ENCODE data around the gene PTPRCAP.

PTPRCAP gene

DNA sequence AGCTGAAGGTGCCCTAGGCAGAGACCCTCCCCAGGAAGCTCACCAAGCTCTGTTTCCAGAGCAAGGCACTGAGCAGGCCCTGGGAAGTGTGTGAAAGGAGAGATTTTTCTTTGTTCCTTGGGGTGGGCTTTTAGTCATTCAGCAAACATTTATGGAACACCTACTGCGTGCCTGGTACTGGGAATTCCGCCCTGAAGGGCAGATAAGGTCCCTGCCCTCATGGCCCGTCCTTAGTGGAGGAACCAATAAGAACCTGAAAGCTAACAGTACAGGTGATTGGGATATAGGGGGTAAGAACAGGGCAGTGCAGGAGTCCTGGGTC lies 27.7 kb upstream of the PTPRCAP start:
- no peak for DNase-seq

DNA sequence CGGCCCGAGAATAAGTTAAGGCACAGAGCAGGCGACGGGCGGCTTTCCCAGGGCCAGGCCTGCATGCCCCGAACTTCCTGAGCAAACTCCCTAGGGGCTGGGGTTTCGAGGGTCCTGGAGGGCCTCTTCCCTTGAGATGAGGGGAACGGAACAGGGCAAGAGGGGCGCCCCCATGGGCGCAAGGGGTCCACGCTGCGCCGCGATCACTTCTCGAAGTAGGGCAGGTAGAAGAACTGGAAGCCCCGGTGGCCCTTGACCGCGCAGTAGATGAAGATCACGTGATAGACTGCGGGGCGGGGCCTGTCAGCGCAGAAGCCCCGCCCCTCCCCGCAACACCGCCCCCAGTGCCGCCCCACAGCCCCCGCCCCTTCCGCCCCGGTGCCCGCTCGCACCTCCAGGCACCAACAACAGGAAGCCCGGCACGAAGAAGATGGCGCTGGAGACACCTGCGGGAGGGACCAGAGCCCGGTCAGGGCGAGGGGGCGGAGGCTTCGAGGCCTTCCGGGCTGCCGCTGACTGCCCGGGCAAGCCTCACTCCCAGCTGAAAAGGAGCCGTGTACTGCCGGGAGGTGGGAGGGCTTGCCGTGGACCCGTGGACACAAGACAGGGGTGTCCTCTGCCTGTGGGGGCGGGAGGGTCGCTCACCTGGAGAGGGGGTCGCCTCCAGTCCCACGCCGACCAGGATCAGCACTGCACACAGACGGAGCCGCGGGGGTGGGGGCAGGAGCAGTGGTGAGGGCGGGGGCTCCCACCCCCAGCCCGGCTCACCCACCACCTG lies 27.1 kb upstream of the PTPRCAP start:
- peak; percentile 80 to 94 (median 86) for DNase-seq

DNA sequence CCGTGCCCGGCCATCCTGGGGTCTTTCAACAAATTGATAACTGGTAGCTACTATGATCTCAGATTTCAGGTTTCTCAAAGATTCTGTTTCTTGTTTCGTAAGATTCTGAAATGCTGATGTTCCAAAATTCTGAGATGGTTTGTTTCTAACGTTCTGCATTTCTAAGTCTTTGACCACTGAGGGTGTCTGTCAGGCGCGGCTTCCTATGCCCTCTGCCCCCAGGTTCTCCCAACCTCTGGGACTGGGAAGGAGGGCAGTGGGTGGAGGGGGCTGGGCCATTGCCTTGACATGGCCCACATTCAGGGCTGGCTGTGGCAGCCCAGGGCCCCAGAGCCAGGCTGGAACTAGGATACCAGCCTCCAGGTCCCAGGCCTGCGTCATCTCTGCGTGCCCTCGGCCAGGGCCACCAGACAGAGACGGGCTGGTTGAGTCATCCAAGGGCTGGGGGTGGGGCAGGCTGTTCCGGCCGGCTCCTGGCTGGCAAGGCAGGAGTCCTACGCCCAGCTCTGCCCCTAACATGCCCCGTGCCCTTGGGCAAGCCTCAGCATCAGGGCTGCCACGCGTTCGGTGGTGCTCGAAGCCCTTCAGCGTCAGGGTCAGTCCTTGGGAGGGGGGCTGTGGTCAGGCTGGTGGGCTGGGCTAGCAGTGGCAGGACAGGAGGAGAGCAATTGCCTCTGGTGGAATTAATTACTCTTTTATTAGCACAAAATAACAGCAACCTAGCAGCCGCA lies 26.4 kb upstream of the PTPRCAP start:
- DNase-seq, result peak; percentile 90 to 95 (median 92)

DNA sequence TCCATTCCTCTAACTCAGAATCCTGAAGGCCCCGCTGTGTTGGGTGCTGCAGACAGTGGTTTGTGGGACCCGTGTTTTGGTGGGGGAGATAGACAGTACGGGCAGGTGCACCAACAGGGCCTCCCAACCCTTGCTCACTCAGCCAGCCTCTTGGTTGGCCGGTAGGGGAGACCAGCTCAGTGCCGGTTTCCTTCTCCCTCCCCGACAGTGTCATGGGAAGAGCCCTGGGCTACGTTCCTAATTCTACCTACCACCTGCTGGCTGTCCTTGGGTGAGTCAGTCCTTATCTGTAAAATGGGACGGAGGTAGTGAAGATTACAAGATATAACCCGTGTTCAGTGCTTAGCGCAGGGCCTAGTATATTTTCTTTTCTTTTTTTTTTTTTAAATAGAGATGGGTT lies 25.7 kb upstream of the PTPRCAP start:
- no peak for DNase-seq

DNA sequence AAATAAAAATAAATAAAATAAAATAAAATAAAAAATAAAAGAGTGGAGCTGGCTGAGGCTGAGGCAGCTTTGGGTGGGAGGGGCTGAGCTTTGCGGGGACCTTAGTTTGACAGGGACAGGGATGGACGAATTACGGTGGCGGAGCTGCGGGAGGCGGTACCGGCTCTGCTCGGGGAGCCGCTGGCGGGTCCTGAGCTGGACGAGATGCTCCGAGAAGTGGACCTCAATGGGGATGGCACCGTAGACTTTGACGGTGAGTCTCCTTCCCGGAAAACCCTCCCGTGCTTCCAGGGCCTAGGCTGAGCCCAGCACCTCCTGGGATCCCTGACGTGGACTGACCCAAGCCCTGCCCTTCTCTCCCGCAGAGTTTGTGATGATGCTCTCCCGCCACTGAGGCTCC lies 20.8 kb upstream of the PTPRCAP start:
- no peak for DNase-seq

DNA sequence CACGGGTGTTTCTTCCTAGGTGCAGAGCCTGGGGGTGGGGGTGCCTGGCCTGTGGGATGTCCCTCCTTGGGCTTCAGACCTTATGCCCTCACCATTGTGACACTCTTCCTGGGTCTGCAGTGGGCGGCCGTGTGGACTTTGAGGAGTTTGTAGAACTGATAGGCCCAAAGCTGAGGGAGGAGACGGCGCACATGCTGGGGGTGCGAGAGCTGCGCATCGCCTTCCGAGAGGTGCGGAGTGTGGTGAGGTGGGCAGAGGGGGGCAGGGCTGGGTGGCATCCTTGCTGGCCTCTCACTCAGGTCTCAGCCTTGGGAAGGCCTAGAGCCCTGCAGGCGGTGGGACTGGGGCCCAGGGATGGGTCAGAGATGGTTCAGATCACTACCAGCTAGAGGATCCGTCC lies 20.0 kb upstream of the PTPRCAP start:
- no peak for DNase-seq

DNA sequence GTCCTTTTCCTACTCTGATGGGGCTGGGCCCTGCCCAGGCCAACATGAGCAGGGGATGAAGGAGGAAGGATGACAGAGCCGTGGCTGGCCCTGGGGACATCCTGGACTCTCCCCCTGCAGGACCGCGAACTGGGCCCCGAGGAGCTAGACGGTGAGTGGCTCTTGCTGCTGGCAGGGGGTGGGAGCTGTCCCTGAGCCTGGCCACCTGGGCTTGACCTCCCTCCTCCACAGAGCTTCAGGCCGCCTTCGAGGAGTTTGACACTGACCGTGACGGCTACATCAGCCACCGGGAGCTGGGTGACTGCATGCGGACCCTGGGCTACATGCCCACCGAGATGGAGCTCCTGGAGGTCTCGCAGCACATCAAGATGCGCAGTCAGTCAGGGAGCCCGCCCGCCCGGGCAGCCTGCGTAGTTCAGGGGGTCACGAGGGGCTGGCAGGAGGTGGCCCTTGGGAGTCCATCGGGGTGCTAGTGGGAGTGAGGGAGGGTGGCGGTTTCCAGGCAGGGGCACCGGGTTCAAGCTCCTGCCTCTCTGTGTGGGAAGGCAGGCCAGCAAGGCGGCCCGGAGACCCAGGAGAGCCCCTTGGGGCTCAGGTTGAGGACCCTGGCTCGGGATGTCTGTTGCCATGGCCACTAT lies 18.7 kb upstream of the PTPRCAP start:
- DNase-seq, result no peak

DNA sequence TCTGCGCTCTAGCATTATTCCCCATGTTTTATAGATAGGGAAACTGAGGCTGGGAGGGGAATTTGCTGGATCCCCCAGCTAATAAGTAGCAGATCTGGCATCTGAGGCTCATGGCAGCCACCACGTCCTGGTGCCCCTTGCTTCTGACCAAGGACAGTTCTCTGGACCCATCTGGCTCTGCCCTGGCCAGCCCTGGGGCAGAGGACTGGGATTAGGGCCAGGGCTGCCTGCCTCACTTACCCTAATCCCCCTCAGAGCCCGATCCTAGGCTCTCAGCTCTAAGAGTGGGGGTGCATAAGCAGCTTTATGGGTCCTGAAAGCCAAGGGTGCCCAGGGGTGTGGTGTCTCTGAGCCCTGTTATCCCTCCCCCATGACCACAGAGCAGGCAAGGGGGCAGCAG lies 17.6 kb upstream of the PTPRCAP start, which contains the start of gene CABP4:
Gene CABP4 (plus strand): TSS at position 301 of the 400 bp plus-strand sequence. CDS start 70 bp downstream, at position 371.
- no peak for DNase-seq

DNA sequence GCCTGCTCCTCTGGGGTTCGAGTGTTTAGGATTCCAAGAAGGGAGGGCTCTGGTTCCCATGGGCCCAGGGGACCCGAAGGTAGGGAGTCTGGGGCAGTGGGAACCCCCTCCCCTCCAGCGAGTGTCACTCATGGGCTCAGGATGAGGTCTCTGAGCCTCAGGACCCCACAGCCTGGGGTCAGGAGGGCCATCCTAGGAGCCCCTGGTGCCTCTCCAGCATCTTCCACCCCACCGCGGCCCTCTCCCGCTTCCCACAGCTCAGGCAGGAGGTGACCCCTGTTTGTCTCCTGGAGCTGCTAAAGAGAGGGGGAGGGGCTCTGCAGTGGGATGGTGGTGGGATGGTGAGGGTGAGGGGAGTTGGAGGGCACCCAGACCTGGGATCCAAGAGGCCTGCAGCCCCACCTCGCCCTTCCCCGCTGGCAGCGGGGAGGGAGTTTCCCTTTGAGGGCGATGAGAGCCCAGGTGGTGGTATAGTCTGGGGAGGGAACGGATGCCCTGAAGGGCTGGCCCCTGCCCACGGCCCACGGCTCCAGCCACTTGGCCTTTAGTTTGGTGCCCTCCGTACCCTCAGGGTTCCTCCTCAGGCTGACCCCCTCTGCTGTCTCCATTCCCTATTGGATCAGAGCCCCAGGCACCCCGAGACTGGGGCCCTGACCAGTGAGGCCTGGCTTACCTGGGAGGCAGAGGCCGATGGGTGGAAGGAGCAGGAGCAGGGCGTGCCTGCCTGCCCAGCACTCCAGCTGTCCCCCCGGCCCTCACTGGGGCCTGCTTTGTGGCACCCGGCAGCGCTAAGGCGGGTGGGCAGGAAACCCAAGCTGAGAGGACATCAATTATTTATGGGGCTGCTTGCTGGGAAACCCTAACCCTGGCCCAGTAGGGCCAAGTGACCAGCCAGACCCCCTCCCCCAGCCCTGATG lies 16.6 kb upstream of the PTPRCAP start:
- no peak for DNase-seq

DNA sequence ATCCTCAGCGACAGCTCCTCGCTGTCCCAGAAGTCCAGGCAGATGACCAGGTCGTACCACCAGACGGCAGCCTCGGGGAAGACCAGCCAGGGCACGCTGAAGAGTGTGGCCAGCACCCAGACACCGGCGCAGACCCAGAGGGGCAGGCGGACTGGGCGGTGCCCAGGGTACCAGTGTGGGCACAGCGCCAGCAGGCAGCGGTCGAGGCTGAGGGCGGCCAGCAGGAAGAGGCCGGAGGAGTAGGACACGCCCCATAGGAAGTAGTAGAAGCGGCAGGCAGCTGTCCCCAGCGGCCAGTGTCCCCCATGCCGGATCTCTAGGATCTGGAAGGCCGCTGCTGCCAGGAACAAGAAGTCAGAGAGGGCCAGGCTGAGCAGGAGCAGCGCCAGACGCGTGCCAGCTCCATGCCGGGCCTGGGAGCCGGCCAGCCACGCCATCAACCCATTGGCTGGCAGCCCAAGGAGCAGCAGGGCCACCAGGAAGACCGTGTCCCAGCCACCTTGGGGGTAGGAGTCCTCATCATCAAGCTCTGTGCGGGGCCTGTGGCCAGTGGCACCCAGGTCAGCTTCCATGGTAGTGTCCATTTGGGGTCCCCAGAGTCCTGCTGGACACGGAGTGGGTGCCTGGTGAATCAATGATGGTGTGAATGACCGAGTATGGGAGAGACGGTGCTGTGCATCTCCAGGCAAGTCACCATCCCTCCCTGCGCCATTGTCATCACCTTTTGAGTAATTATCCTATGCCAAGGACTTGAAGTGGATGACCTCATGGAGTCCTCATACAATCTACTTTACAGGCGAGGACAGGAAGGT lies 14.9 kb upstream of the PTPRCAP start, which contains the start of gene GPR152:
Gene GPR152 (minus strand): TSS at position 589 of the 812 bp plus-strand sequence. CDS start 5 bp downstream, at position 584.
- DNase-seq, result no peak

DNA sequence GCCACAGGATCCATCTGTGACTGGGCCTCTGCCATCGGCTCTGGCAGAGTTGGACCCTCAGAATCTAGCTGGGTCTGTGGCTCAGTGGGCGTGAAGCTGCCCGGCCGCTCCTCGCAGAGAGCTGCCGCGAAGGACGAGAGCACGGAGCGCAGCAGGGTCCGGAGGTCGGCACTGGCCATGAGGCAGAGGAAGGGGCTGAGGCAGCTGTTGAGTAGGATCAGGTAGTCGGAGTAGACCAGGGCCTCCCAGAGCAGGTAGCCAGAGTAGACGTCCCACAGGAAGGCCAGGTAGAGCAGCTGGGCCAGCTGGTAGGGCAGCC lies 14.1 kb upstream of the PTPRCAP start:
- no peak for DNase-seq

DNA sequence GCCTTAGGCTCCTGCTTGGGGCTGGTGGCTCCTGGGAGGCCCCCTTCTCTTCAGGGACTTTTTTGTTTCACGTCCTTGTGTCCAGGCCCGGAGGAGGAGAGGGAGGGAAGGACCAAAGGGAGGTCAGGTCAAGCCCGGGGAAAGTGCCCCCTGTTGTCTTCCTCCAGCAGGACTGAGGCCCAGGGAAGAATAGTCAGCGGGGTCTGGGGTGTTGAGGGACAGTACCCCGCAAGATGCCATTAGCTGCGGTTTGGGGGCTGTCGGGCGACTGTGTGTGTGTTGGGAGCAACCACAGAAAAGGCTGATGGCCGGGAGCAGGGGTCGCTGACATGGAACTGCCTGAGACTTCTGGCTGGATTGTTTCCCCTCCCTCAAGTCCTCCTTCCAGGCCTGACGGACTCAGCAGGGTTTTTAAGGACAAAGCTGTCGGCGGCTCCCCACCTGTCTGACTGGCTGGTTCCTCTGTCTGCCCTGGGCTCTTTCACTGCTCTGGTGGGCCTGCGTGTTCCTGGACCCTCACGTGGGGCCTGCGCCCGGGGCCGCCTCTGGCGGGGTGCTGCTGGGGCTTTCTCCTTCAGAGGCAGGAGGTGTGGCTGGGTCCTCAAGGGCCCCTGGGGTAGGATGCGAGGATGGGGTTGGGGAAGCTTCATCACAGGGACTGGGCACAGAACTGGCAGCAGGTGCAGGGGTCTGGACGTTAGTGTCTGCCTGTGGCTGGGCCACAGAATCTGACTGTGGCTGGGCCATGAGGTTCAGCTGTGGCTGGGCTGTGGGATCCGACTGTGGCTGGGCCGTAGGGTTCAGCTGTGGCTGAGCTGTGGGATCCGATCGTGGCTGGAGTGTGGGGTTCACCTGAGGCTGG lies 13.5 kb upstream of the PTPRCAP start:
- DNase-seq, result no peak

DNA sequence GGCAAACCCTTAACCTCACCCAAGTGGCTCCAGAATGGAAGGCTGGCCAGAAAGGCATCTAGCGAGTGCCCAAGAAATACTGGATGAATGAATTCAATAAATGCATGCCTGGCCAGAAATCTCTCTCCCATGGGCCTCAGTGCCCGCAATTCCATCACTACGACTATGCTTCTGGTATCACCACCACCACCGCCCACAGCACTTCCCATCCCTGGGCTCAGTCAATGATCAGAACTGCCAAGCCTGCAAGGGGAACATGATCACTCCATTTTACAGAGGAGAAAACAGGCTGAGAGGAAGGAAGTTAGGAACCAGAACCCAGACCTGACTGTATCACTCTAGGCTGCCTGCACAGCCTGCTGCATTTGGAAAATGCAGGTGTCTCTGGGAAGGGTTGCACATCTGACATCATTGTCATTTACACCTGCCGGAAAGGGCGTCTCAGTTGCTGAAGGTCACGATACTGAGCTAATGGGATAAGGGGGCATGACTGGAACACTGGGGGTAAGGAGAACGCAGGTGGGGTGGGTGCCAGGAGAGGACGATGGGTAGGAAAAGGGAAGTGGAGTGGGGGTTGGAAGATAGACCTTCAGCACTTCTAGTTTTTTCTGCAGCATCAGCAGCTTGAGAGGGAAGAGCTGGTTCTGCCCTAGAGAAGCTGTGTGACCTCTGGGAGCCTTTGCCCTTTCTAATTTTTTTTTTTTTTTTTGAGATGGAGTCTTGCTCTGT lies 11.8 kb upstream of the PTPRCAP start:
- DNase-seq, result peak; percentile 64 to 69 (median 64)

DNA sequence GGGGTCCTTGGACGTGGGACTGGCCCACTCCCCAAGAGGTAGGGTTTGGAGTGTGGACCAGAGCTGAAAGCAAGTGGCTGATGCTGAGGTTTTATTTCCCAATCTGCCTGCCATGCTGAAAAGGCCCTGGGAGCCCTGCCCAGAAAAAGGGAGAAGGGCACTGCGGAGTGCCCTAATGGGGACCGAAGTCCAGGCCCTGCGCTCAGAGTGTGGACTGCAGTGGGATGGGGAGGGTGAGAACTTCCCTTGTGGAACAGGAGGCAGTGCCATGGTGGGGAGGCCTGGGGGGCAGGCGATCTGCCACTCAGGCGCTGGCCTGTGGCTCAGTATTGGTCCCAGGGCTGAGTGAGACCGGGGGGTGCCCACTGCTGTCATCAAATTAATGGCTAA lies 10.7 kb upstream of the PTPRCAP start:
- DNase-seq, result no peak

DNA sequence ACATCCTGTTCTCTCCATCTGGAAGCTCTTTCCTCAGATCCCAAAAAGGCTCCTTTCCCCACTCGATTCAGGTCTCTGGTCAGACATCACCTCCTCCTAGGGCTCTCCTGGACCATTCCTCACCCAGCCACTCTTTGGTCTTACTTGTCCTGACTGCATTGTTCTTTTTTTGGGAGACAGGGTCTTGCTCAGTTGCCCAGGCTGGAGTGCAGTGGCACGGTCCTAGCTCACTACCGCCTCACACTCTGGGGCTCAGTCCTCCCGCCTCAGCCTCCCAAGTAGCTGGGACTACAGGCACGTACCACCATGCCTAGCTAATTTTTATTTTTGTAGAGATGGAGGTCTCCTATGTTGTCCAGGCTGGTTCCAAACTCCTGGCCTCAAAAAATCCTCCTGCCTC lies 8.0 kb upstream of the PTPRCAP start:
- no peak for DNase-seq

DNA sequence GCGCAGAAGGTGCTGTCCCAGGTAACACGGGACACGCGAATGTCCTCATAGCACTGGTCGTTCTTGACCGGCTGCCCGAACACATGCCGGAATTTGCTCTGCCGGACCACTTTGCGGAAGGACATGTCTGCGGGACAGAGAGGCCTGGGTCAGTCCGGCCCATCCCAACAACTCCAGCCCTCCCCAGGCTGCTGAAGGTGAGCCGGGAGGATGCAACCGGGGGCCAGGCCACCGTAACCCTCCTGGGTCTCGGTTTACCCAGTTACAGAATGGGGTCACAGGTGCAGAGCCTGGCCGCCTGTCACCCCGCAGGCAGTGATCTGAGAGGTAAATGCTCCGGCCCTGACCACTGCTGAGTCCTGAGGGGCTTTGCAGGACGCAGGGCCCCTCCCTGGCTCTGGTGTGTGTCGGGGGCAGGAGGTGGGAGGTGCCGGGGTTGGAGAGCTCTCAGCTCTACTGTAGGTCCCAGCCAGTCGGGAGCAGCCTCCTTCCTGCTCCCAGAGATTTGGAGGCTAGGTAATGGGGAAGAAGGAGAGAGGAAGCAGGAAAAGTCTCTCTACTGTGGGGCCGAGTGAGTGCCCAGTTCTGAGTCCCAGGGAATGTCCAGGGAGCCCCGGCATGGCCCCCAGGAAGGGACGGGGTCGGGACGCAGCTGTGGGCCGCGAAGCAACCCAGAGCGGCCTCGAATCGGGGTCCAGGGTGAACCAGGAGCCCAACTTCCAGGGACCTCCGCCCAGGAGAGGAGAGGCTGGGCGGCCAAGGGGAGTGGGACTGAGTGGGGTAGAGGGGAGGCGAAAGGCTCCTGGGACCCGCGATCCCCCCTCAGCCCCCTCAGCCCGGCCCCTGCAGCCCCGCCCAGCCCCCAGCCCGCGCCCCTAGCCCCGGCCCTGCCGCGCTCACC lies 5.3 kb upstream of the PTPRCAP start:
- peak in 1 of 3 donors; percentile 15 for DNase-seq

DNA sequence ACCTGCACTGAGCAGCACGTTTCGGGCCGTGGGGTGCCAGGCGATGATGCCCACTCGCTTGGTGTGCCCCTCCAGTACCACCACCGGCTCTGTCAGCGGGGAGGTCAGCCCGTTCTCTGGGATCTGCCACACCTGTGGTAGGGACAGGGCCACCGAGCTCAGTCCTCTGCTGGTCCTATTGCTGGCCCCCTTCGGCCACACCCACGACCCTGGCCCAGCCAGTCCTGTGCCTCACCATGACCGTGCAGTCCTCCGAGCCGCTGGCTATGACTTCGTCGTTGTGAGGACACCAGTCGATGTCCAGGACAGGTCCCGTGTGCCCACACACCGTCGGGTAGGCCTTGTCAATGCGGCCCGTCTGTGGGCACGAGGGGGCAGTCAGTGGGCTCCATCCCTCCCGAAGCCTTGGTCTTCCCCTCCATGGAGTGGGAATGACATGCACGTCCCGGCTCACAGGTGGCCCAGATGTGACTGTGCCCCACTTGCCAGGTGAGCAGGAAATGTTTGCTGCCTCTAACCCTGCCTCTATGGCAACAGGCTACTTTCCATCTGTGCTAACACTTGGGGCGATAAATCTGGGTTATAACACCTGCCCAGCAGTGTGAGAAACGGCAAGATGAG lies 4.4 kb upstream of the PTPRCAP start:
- DNase-seq, result no peak

DNA sequence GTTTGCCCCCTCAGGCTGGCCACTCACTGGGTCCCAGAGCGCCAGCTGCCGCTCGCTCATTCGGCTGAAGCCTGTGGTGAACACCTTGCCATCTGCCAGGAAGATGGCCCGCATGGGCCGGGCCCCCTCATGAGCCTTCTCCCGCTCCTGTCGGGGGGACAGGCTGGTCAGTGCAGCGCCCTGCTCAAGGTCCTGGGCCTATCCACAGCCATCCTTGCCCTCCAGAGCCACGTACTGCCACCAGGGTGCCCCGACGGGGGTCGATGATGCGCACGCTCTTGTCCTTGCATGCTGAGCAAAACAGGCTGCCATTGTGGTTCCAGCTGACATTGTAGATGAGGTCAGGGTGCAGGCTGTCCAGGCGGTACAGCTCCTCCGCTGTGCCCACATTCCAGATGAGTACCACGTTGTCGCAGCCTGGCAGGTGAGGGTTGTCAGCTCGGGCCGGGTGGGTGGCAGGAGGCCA lies 3.6 kb upstream of the PTPRCAP start:
- no peak for DNase-seq

All from suppressor macrophage treated with lipopolysaccharide for 1 hour (primary cell).